Activated T-helper 17 cell treated with anti-CD3 and anti-CD28 coated beads, Interleukin-2, amount 50 U/mL, for 72 hours (primary cell): Measurements from ENCODE around the gene EXOC3L4. TPM values are rescaled to one million over a fixed set of nuclear protein-coding genes. Genes with fewer than 3 reads are reported as not detected.

ENCODE experiments used
- ATAC-seq: fragments of 150-1000 bp; cut with Tn5 transposase; replicated peaks from 2 replicates; pipeline ENCODE4 v1.10.0; 2021; ENCODE audit warnings: mild to moderate bottlenecking, moderate library complexity
- H3K27ac Mint-ChIP-seq: one replicate; pipeline ENCODE4 v1.8.0; 2022; ENCODE audit warnings: mixed read lengths
- H3K27me3 Mint-ChIP-seq: one replicate; pipeline ENCODE4 v1.8.0; 2022; ENCODE audit warnings: mixed read lengths
- H3K36me3 Mint-ChIP-seq: one replicate; pipeline ENCODE4 v1.8.0; 2022; ENCODE audit warnings: low read depth, mild to moderate bottlenecking, mixed read lengths
- H3K4me1 Mint-ChIP-seq: one replicate; pipeline ENCODE4 v1.8.0; 2022; ENCODE audit warnings: mixed read lengths
- H3K4me3 Mint-ChIP-seq: one replicate; pipeline ENCODE4 v1.8.0; 2022; ENCODE audit warnings: mild to moderate bottlenecking, mixed read lengths
- H3K9me3 Mint-ChIP-seq: one replicate; pipeline ENCODE4 v1.8.0; 2022; ENCODE audit warnings: mixed read lengths
- total RNA-seq, 2 donors: library from RNA; stranded (reverse); gene quantifications; one replicate each; pipeline ENCODE4 v1.2.3, GENCODE V29; 2022

The EXOC3L4 gene
- total RNA-seq, 2 donors from 2014 or later, result not detected

DNA sequence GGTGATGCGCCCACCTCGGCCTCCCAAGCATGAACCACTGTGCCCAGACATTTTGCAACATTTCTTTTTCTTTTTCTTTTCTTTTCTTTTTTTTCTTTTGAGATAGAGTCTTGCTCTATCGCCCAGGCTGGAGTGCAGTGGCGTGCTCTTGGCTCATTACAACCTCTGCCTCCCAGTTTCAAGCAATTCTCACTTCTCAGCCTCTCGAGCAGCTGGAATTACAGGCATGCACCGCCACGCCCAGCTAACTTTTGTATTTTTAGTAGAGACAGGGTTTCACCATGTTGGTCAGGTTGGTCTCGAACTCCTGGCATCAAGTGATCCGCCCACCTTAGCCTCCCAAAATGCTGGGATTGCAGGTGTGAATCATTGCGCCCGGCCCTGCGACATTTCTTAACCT, 29.5 kb upstream of the EXOC3L4 start:
- H3K27me3 Mint-ChIP-seq, result no peaks in the 10 kb centered on the region
- H3K27ac Mint-ChIP-seq, result no peak overlapping the region
- ATAC-seq, result no peak
- H3K4me3 Mint-ChIP-seq, result no peak overlapping the region
- no peaks in the 10 kb centered on the region for H3K36me3 Mint-ChIP-seq
- no peaks in the 10 kb centered on the region for H3K4me1 Mint-ChIP-seq
- no peaks in the 10 kb centered on the region for H3K9me3 Mint-ChIP-seq

DNA sequence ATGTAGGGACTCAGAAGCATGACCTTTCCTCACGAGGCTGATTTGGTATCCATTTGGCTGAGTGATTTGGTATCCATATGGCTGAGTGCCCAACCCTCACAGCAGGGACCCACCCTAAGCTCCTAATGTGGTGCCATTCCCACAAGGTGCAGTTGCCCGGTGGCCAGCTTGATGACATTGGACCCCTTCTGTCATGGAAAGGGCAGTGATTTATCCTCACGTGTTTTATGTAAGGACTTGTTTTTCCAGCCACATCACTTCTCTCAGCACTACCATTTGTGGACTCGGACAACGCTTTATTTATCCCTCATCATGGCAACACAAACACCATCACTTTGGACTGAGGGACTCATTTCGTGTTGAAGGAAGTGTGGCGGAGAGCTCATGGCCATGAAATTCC, 28.7 kb upstream of the EXOC3L4 start:
- ATAC-seq, result no peak

DNA sequence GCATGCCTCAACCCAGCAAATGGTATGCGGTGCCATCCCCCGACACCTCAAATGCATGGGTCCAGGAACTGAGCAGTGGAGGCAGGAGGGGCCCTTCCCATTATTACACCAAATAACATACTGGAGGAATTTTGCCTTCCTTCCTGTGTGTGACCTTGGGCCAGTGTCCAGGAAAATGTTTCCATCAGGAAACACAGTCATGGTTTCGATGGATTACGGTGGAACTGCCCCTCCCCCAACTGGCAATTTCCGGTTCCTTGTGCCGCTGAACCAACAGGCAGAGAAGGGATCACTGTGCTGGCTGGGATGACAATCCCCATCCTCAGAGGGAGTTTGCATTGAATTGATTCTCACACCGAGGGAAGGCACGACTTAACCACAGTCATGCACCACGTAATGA, 28.1 kb upstream of the EXOC3L4 start:
- Mint-ChIP-seq H3K4me3 (no peak overlapping the region), H3K27me3 (no peaks in the 10 kb centered on the region), H3K27ac (no peak overlapping the region), H3K36me3 (no peaks in the 10 kb centered on the region), H3K9me3 (no peaks in the 10 kb centered on the region), H3K4me1 (no peaks in the 10 kb centered on the region)
- no peak for ATAC-seq

More for the DNA sequence above, 28.7 kb upstream of the EXOC3L4 start:
- Mint-ChIP-seq H3K36me3 (no peaks in the 10 kb centered on the region), H3K9me3 (no peaks in the 10 kb centered on the region), H3K27me3 (no peaks in the 10 kb centered on the region), H3K4me1 (no peaks in the 10 kb centered on the region), H3K27ac (no peak overlapping the region), H3K4me3 (no peak overlapping the region)

DNA sequence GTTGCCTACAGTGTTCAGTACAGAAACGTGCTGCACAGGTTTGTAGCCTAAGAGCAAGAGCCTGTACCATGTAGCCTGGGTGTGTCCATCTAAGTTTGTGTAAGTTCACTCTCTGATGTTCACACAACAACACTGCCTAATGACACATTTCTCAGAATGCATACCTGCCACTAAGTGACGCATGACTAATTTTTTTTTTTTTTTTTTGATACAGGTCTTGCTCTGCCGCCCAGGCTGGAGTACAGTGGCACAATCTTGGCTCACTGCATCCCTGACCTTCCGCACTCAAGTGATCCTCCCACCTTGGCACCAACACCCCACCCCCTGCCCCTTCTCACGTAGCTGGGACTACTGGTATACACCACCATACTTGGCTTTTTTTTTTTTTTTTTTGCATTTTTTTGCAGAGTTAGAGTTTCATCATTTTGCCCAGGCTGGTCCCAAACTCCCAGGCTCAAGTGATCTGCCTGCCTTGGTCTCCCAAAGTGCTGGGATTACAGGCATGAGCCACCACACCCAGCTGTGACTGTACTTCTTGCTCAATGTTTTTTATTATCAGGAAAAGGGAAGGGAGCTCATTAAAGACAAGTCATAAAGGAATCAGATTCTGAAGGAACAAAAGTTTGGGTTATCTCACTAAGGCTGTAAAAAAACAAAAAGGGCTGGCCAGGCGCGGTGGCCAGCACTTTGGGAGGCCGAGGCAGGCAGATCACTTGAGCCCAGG, 27.1 kb upstream of the EXOC3L4 start:
- H3K36me3 Mint-ChIP-seq, result no peaks in the 10 kb centered on the region
- H3K9me3 Mint-ChIP-seq, result no peaks in the 10 kb centered on the region
- H3K4me3 Mint-ChIP-seq, result no peak overlapping the region
- no peaks in the 10 kb centered on the region for H3K27me3 Mint-ChIP-seq
- H3K4me1 Mint-ChIP-seq, result no peaks in the 10 kb centered on the region
- peak; percentile 45 for ATAC-seq
- no peak overlapping the region for H3K27ac Mint-ChIP-seq

DNA sequence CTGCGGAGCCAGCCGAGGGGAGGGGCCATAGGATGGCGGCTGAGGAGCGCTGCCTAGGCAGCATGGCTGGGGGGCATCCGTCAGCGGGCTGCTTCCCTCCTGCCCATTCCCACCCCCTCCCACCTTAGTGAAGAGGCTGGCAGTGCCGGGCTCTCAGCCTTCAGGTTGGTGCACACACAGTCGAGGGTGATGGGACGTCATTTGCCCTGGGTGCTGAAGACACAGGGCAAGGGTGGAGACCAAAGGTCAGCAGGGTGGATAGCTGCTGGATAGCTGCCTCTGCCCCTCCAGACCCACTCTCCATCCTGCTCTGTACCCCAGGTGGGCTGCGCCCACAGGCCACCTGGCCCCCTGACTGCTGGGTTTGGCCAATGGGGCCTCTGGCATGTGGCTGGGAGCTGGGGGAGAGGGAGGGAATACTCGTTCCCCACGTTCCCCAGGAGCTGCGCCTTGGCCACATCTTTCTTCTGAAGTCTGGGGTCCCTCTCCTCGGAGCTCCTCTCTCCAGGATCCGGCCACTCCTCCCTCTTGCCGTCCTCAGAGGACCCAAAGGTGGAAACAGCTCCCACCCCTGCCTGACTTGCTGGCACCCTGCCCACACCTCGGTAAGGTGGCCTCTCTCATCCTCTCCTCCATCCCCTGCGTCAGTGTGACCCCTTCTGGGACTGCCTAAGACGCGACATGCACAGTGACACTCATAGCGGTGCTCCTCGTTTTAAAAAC, 26.0 kb upstream of the EXOC3L4 start:
- Mint-ChIP-seq H3K4me1 (no peaks in the 10 kb centered on the region), H3K27me3 (no peaks in the 10 kb centered on the region), H3K36me3 (no peaks in the 10 kb centered on the region), H3K9me3 (no peaks in the 10 kb centered on the region), H3K27ac (no peak overlapping the region), H3K4me3 (no peak overlapping the region)
- ATAC-seq, result no peak

DNA sequence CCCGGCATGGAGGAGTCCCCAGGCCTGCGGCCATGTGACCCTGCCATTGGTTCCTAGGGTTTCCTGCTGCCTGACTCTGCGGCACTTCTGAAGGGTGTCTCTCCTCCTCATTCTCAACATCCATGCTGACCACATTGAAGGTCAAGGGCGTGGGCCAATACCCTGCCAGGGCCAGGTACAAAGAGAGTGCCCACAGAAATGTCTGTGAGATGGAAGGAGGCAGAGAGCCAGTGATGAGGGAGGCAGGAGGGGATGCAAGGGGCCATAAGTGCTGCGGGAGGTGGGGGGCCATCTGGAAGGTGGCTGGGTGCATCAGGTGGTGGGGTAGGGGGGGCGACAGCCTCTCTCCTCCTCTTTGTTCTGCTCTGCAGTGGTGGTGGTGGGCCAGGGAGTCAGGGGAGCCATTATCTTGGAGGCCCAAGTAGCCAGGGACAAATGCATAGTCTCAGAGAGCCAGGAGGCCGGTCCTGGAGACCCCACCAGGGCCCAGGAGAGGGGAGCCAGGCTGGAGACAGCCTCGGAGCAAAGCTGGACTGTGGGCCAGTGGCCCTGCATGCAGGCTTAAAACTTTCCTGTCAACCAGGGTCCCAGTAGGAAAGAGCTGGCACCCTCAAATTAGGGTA, 24.2 kb upstream of the EXOC3L4 start:
- no peaks in the 10 kb centered on the region for H3K36me3 Mint-ChIP-seq
- H3K27me3 Mint-ChIP-seq, result no peaks in the 10 kb centered on the region
- H3K27ac Mint-ChIP-seq, result no peak overlapping the region
- no peak overlapping the region for H3K4me3 Mint-ChIP-seq
- no peak for ATAC-seq
- H3K9me3 Mint-ChIP-seq, result no peaks in the 10 kb centered on the region
- no peaks in the 10 kb centered on the region for H3K4me1 Mint-ChIP-seq

DNA sequence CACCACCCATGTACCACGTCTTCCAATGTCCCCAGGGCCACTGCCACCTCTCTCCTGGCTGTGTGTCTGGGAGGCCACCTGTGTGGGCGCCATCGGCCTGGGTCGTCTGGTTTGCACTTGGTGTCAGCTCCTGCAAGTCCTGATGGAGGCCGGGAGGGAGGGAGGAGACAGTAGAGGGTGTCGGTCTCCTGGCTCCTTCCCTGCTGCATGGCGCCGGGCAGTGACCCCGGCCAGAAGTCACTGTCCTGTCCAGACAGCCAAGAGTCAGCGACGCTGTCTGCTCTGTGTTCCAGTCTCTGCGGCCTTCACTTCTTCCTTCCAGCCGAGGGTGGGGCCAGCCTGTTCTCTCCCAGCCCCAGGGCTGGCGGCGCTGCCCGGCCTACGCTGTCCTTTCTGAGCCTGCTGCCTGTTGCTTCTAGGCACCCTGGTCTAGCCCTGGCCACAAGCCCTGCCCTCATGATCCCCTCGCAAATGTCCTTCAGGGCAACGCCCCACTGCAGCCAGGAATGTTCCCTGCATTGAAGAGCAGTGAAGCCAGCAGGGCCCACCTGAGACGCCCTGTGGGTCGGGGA, 23.5 kb upstream of the EXOC3L4 start:
- Mint-ChIP-seq H3K4me3 (no peak overlapping the region), H3K9me3 (no peaks in the 10 kb centered on the region), H3K27me3 (no peaks in the 10 kb centered on the region), H3K27ac (no peak overlapping the region), H3K36me3 (no peaks in the 10 kb centered on the region), H3K4me1 (no peaks in the 10 kb centered on the region)
- ATAC-seq, result no peak

DNA sequence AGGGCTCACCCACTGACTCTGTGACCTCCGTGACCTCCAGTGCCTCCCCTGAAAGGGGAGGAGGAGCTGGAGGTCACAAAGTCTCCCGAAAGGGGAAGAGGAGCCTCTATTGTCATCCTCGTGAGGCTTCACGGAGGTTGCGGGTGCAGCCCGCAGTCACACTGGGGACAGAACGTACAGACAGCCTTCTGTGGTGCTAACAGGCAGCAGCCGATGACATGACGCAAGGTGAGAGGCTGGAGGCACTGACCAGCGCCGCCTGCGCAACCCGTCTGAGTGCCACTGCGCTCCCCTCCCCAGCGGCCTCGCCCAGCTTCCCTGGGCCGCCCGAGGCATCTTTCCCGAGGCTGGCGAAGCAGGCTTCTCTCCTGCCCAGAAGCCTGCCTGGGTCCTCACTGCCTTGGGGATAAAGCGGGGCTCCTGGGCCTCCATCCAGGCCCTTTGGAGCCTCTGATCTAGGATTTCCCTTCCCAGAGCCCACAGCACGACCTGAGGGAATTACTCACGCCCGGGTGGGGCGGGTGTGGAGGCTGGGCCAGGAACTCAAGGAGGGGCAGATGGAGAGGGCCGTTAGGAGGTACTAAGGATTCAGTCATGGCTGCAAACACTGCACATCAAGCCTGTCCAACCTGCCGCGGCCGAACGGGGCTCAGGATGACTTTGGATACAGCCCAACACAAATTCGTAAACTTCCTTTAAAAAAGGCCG, 22.8 kb upstream of the EXOC3L4 start:
- Mint-ChIP-seq H3K36me3 (no peaks in the 10 kb centered on the region), H3K9me3 (no peaks in the 10 kb centered on the region), H3K4me1 (no peaks in the 10 kb centered on the region), H3K27me3 (no peaks in the 10 kb centered on the region), H3K27ac (no peak overlapping the region), H3K4me3 (no peak overlapping the region)
- ATAC-seq, result no peak

DNA sequence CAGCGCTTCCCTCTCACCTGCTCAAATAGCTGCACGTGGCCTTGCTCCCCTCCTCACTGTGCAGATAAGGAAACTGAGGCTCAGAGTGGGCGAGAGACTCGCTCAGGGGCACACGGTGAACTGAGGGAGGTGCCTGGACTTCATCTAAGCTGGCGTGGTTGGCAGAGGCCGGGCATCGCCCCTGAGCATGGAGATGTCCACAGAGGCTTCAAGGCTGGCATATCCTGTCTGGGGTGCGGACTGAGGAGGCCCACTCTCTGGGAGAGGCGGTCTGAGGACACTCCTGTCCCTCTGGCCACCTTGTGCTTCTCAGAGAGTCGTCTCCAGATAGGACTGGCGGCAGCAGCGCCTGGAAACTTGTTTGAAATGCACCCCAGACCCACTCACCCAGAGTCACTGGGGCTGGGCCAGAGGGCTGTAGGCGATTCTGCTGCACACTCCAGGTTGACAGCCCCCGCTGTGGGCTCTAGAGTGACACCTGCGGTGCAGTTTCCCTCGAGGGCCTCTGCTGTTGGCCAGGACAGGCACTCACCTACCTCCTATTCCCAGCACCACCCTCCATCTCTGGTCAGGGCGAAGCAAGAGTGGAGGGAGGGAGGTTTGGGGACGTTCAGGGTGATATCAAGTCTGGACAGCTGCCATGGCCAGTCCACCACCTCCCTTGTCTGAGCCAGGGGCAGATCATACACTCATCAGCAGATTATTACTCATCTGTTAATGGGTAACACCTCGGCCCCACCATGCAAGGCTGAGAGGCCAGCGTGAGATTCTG, 21.7 kb upstream of the EXOC3L4 start:
- Mint-ChIP-seq H3K4me3 (no peak overlapping the region), H3K9me3 (no peaks in the 10 kb centered on the region), H3K36me3 (no peaks in the 10 kb centered on the region), H3K27ac (no peak overlapping the region), H3K27me3 (no peaks in the 10 kb centered on the region), H3K4me1 (no peaks in the 10 kb centered on the region)
- no peak for ATAC-seq

DNA sequence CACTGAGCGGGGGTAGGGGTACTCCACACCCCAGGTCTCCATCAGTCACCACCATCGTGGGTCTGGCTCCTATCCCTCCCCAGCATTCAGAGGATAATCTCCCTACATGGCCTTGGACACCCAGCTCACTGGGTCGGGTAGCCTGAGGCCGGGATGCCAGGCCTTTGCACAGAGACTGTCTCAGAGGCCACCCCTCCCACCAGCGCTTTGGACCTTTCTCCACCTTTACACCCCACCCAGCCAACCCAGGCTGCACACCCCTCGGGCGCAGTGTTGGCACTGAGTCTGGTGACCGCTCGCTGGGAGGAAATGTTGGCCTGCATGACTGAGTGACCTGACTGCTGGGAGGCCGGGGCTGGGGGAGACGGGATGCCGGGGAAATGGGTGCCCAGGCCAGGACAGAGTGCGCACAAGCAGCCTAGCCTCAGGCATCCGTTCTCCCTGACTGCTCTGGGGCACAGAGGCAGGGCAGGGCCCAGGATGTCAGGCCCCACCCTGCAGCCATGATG, 21.1 kb upstream of the EXOC3L4 start:
- H3K36me3 Mint-ChIP-seq, result no peaks in the 10 kb centered on the region
- no peaks in the 10 kb centered on the region for H3K9me3 Mint-ChIP-seq
- no peak overlapping the region for H3K27ac Mint-ChIP-seq
- no peak for ATAC-seq
- no peaks in the 10 kb centered on the region for H3K4me1 Mint-ChIP-seq
- H3K4me3 Mint-ChIP-seq, result no peak overlapping the region
- H3K27me3 Mint-ChIP-seq, result no peaks in the 10 kb centered on the region

DNA sequence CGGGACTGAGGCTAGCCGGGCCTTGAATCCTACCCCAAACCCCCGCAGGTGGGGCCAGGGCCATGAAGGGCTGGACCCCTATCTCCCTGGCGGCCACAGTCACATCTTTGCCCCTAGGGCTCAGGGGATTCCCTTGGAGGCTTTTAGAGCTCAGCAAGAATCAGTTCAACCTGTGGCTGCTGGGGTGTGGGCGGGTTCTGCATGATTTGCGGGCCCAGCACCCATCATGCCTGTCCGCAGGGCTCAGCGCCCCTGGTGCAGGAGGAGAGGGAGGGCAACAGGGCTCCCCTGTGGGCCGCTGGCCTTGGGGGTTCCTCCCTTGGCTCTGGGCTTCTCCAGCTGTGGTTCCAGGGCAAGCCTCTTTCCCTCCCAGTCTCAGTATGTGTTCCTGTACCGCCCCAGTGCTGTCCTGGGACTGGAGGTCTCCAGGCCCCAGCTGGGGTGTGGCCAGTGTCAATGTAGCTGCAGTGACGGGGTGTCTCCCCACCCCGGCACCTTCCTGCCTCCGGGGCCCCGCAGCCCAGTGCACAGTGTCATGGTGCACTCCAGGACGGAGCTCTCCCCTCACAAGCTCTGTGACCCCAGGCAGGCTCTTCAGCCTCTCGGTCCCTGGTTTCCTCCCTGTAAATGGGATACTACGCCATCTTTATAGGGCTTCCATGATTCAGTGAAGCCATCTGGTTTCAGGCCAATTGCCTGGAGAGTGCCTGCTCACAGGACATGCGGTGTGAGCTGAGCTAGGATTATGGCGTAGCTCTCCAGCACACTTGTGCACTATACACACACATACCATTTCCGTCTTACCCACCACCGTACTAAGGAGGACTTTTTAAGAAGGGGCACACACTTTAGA, 20.4 kb upstream of the EXOC3L4 start:
- Mint-ChIP-seq H3K4me1 (no peaks in the 10 kb centered on the region), H3K27ac (no peak overlapping the region), H3K4me3 (no peak overlapping the region), H3K36me3 (no peaks in the 10 kb centered on the region), H3K27me3 (no peaks in the 10 kb centered on the region), H3K9me3 (no peaks in the 10 kb centered on the region)
- ATAC-seq, result no peak

DNA sequence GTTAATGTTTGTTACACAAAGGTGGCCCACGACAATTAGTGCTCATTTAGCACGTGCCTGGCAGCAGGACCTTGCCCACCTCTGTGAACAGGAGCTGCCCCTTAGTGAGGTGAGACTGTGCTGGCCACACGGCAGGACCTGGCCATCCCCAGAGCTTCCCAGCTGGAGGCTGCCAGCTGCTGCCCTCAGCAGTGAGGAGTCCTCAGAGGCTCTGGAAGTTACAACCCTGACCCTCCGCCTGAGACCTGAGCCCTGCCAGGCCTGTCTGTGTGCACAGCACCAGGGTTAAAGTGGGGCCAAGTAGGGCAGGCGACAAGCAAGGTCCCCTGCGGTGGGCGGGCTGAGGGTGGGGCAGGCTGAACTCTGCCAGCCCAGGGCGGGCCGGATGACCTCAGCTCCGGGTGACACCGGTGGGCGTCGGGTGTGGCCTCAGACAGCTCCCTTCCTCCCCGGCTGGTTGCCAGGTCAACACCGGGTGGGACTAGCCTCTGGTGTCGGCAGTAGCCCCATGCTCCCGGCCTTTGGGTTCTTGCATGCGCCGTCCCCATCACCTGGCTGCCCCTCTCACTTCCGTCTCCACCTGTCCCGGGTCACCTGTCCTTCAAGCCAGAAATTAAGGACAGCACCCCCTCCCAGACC, 19.7 kb upstream of the EXOC3L4 start:
- H3K4me3 Mint-ChIP-seq, result no peak overlapping the region
- no peaks in the 10 kb centered on the region for H3K36me3 Mint-ChIP-seq
- ATAC-seq, result no peak
- H3K27me3 Mint-ChIP-seq, result no peaks in the 10 kb centered on the region
- H3K9me3 Mint-ChIP-seq, result no peaks in the 10 kb centered on the region
- no peaks in the 10 kb centered on the region for H3K4me1 Mint-ChIP-seq
- H3K27ac Mint-ChIP-seq, result no peak overlapping the region

DNA sequence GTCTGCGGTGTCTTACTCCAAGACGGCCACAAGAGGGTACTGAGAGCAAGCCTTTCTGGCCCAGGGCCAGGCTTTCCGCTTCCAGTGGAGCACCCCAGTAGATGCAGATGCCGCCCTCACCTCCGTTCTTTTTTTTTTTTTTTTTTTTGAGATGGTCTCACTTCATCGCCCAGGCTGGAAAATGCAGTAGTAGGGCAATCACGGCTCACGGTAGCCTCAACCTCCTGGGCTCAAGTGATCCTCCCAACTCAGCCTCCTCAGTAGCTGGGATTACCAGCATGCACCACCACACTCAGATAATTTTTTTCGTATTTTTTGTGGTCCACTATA, 16.1 kb upstream of the EXOC3L4 start:
- Mint-ChIP-seq H3K36me3 (no peaks in the 10 kb centered on the region), H3K27me3 (no peaks in the 10 kb centered on the region), H3K9me3 (no peaks in the 10 kb centered on the region), H3K27ac (no peak overlapping the region), H3K4me1 (no peaks in the 10 kb centered on the region), H3K4me3 (no peak overlapping the region)
- ATAC-seq, result peak; percentile 62
